ENCODE results near the gene MGAT5. TPM values are rescaled to one million over a fixed set of nuclear protein-coding genes. Genes with fewer than 3 reads are reported as not detected.

MGAT5 gene
- total RNA-seq, 1 experiment from 2014 or later, result 23.0 TPM

DNA sequence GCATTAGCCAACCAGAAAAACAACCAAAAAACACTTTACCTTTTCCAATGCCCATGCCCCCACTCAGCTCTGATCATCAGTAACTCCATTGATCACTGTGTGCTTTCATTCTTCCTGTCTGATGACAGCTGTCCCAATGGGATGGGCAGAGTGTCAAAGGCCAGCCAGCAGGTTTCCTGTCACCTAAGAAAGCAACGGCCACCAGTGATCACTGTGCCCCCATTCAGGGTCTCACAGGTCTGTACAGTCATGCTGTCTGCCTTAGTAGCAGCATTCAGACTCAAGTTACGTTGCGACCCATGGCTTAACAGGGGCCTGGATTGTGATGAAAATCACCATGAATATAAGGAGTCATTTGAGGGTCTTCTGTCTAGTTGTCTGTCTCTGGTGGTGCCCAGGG, 184.5 kb downstream of the MGAT5 start:
- DNase-seq (ENCODE audit: extremely low read depth, low read depth), result no peak

DNA sequence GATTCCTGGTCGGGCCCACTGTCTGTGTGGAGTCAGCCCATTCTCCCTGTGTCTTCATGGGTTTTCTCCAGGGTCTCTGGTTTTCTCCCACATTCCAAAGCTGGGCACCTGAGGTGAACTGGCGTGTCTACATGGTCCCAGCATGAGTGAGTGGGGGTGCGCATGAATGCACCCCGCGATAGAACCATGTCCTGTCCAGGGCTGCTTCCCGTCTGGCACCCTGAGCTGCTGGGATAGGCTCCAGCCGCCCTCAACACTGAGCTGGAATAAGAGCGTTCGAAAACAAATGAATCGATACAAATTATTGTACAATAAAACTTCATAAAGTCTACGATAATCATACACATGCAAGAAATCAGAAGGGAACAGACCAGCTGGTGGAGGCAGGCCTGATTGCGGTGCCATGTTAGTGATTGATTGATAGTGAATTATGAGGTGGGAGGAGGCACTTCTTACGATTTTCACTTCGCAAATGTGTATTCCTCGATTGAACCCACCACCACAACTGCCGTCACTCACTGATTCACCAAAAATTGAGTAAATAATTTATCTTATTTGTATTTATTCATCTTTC, 186.6 kb downstream of the MGAT5 start:
- DNase-seq (ENCODE audit: extremely low read depth, low read depth), result no peak

DNA sequence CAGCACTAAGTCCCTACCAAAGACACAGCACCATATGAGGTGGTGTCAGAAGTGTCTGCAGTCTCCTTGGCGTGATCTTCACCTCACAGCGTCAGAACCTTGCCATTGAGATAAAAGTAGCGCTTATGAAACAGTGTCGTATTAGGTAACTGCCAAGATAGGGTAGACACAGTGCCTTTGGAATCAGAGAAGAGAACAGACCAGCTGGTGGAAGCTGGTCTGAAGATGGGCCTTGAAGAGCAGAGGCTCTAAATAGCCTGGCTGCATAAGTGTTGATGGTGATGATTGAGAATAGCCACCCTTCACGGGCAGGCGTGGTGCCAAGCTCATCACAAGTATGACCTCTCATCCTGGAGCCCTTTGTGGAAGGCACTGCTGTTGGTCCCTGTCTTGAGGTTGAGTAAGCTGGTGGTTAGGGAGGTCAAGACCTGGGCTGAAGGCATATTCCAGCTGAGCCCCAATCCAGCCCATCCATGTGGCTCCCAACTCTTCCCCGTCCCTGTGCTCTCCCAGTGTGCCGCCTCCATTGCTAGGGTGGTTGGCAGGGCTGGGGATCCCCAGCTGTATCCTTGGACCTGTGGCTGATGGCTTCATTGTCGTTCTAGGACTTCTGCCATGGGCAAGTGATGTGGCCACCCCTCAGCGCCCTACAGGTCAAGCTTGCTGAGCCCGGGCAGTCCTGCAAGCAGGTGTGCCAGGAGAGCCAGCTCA, 187.4 kb downstream of the MGAT5 start:
- DNase-seq (ENCODE audit: extremely low read depth, low read depth), result no peak

DNA sequence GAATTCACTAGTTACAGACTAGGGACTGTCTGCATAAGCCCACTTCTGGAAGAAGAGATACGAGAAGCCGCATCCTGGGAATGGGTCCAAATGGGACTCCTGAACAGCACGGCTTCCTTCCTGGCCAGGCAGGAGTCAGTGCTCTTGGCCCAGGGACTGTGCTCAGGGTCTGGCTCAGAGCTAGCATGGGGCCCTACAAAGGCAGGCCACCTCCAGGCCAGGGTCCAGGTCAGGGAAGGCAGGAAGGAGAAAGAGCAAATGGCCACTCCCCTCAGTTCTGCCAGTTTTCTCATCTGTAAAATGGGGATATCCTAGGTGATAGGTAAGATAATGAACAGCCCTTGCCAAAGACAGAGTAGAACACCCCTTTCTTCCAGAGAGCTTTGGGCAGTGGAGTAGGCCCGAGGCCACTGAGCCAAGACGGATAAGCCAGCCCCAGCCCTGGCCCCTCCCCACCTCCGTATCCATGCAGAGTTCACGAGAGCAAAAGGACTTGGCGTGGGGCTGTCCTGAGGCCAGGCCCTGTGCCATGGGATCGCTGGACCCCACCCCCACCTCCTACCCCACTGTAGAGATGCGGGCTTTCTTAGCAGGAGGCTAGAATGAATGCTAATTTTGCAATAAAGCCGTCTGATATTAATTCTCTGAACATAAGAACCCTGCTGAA, 190.1 kb downstream of the MGAT5 start:
- no peak for DNase-seq (ENCODE audit: extremely low read depth, low read depth)

DNA sequence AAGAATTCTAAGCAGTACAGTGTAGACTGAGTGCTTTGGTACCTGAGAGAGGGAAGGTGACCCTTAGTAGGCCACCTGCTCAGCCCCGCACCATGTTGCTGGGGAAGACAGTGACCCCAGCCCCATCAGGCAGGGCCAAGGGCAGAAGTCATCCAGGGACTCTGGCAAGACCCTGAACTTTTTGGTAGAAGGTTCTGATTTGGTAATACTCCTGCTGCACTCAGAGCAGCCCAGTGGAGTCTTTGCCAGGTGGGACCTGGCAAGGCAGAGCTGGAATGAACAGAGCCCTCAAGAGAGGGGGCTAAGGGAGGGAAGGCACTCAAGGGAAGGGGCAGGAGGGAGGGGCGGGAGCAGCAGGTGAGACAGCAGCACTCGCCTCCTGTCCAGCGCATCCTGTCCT, 191.2 kb downstream of the MGAT5 start:
- DNase-seq (ENCODE audit: extremely low read depth, low read depth), result no peak

DNA sequence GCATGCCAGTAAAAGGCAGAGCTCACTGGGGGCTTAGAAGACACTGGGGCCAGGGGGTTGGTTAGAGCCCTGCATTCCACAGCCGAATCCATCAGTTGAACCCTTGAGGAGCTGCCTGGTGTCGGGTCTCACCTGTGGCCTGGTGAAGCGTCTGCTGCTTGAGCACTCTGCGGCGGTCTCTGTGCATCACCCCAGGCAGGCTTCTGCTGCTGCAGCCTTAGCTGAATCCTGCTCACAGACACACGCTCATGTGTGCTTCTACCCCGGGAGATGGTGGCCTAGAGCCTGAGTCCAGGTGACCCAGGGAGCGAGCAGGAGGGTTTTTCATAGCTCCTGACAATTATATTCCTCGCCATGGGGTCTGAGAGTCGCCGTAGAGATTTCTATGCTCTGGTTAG, 192.1 kb downstream of the MGAT5 start:
- no peak for DNase-seq (ENCODE audit: extremely low read depth, low read depth)

DNA sequence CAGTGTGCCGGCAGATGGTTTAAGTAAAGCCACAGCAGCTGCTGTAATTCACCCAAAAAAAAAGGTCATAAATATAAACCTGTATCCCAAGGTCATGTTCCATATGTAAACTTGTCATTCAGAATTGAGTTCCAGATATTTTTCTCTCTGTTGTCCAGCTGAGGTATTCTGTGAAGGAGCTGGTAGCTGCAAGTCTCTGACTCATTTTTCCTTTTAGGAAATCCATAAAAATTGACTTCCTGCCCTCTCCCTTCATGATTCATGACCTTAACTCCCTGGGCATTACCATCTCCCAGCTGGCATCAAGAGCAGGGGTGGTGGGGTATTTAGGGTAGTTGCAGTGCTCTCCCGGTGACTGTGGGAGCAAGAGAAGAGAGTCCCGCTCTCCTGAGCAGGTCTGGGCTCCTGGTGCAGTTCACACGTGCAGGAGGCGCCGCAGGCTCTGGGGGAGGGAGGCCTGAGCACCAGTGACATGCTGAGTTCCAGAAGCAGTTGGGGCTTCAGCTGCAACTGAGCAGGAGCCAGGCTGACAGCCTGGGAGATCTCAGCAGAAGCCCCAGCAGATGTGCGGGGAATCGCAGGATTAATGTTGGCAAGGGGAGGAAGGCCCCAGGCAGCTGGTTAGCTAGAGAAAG, 192.6 kb downstream of the MGAT5 start:
- DNase-seq (ENCODE audit: extremely low read depth, low read depth), result no peak

DNA sequence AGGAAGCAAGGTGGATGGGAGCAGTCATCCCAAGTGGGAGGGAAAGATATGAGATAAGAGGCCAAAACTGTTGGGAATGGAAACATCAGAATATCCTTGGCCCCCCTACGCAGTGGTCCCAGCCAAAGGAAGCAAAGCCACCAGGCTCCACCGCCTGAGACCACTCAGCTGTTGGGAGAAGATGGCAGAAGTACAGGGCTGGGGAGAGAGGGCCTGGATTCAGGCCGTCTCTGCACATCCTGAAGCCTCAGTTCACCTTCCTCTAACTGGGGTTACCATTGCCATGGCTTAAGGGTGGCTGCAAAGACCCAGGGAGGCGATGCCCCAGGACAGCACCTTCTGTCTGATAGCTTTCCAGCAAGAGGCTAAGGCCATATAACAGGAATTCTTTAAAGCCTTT, 193.8 kb downstream of the MGAT5 start:
- DNase-seq (ENCODE audit: extremely low read depth, low read depth), result no peak

DNA sequence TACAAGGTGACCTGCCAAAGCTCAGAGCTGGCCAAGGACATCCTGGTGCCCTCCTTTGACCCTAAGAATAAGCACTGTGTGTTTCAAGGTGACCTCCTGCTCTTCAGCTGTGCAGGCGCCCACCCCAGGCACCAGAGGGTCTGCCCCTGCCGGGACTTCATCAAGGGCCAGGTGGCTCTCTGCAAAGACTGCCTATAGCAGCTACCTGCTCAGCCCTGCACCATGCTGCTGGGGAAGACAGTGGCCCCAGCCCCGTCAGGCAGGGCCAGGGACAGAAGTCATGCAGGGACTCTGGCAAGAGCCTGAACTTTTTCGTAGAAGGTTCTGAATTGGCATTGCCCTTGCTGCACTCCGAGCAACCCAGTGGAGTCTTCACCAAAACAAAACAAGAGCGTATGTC, 194.8 kb downstream of the MGAT5 start:
- DNase-seq (ENCODE audit: extremely low read depth, low read depth), result no peak

DNA sequence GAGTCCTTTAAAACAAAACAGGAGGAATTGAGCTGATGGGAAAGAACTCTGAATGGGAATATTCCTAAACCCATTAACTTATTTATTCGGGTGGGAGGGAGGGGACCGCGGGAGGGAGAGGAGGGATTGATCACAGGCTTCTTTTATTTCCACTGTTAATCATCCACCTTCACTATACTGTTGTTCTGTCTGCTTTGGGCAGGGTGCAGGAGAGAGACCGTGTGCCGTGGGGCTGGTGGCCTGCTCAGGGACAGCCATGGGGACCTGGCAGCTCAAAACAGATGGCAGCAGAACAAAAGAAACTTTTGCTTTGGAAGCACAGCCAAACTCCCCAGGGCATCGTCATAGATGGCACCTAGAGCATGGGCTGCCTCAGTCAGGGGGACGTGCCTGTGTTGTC, 195.3 kb downstream of the MGAT5 start:
- no peak for DNase-seq (ENCODE audit: extremely low read depth, low read depth)

DNA sequence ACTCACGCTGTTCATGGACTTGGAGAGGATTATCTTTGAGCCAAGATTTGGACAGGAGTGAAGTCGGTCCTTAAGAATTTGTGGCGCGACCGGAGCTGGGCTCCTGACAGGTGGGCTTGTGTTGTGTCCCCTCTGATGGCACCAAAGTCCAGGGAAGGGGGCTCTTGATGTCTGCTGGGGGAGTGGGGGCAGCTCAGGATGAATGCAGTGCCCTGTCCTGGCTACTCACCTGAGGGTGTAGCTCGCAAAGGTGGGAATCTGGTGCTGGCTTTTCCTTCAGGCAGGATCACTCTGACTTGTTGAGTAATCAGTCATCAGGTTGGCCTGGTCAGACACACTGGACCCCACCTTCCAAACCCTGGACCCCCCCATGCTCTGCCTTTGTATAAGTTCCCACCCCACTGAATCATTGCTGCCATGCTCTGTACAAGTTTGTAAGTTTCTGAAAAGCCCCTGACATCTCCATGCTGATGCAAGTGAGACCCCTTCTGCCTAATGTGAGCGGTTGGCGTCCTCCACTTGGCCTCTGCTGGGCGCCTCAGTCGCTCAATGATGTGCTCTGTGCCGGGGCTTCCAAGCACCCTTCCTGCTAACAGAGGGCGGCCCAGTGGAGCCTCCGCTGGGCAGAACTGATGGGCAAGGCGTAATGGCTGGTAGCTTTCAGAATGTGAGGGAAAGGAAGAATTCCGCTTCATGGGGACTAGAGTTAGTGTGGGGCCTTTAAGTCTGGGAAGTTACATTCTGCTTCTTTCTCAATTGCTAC, 196.1 kb downstream of the MGAT5 start:
- no peak for DNase-seq (ENCODE audit: extremely low read depth, low read depth)

DNA sequence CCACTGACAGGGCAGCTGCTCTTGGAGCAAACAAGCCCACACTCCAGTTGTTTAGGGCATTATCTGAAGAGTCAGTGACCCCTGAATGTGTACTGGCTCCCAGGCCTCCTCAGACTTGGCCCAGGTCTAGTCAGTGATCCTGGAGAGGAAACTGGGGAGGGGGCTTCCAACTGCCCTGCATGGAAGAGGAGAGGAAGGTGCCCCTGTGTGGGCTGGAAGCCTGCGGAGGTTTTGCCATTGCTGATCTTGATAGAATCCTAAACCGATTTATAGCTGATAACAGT, 197.4 kb downstream of the MGAT5 start:
- DNase-seq (ENCODE audit: extremely low read depth, low read depth), result no peak

DNA sequence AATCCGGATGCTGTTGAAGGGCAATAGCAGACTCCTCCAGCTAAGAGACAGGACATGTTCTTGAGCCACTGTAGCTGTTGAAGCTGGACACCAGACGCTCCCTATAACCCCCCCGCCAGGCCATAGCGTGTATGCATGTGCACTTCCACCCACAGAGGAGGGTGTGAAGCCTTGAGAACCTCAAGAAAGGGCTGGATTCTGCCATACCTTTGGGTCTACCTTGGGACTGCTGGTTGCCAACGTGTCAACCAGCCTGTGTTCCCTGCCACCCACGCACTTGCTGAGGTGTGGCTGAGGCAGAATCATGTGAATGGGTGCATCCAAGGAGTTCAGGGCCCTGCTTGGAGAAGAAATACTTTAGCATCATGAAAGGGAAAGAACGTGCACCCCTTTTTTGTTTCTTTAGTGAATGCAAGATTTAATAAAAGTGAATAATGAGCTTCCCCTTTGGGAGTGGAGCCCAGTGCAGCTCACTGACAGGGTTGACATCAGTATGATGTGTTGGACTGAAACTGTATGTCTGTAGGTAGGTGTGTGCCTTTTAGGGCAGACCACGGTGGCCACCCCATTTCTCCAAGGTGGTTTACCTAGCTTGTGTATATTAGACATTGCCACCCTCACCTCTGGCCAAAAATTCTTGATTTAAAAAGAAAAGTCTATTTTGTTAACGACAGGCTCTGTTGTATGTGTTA, 198.3 kb downstream of the MGAT5 start:
- no peak for DNase-seq (ENCODE audit: extremely low read depth, low read depth)

DNA sequence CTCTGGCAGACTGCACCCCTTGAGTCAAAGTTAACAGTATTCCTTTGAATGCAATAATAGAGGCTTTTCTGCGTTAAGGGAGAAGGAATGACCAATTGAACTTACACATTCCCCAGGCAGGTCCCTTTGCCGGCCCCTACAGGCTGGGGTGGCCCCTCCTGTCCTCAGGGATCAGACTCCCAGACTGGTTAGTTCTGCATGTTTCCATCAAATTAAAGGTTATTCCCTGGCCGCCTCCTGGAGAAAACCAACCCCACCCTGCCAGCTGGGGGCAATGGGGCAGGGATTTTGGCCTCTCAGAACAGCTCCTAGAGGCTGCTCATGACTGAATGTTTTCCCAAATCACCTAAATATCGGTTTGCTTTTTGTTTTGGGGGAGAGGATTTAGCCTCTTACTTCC, 199.6 kb downstream of the MGAT5 start:
- no peak for DNase-seq (ENCODE audit: extremely low read depth, low read depth)

DNA sequence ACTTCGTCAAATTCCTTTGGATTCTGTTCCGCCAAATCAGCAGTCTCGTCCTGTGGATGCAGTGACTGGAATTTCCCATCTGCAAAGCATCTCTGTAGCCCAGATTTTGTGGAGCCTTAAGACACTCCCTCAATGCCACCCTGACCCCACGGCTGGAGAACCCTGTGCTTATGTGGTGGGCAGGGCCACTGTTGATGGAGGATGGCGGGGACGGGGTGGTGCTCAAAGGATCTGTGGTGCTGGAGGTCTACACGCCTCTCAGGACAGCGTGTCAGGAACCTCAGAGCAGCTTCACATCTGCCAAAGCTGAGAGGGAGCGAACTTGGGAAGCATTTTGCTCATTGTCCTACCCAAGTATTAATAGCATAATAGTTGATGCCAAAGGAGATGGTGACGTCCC, 200.1 kb downstream of the MGAT5 start:
- DNase-seq (ENCODE audit: extremely low read depth, low read depth), result no peak

DNA sequence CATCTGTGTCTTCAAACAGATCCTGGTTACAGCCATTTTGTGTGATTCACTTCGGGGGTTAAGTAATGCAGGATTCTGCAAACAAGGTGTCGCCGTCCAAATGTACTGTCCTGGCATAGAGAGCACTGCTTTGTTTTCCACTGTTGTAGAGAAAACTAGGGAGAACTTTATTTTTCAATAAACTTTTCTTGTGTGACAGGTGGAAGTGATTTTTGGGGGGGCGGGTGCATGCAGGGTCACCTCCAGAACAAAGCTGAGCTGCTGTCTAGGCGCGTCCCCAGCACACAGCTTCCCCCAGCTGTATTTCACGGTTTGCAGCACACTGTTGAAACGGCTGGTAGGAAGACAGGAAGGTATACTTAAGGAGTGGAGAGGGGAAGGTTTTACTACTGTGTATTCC, 200.6 kb downstream of the MGAT5 start:
- DNase-seq (ENCODE audit: extremely low read depth, low read depth), result no peak

DNA sequence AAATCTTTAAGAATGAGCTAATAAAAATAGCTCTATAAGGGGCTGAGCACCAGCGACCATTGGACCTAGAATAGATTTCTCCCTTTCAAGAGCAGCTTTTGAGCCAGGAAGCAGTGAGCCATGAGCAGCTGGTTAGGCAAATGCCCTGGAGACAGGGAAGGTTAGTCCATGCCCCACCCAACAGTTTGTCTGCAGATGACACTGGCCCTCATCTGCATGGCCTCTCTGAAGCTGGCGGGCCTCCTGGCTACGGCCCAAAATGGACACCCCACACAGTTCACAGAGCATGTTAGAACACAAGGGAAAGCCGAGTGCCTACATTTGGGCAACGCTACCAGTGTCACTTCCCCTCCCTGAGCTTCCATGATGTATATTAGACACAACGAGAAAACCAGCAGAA, 201.1 kb downstream of the MGAT5 start:
- DNase-seq (ENCODE audit: extremely low read depth, low read depth), result no peak

DNA sequence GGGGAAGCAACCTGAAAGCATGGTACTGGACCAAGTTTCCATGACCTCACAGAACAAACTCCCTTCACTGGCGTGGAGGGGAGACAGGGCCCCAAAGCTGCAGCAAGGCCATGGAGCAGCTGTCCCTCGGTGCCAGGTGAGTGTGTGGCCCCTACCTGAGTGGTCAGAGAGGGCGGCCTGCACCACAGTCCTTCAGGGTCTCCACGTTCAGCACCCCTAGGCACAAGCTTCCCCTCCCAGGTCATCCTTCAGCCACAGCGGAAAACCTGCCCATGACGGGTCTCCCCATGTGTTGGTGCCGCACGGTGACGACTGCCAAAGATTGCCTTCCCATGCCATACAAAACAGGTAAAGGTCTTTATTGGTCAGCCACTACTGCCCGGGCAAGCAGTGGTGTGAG, 201.6 kb downstream of the MGAT5 start:
- DNase-seq (ENCODE audit: extremely low read depth, low read depth), result no peak

DNA sequence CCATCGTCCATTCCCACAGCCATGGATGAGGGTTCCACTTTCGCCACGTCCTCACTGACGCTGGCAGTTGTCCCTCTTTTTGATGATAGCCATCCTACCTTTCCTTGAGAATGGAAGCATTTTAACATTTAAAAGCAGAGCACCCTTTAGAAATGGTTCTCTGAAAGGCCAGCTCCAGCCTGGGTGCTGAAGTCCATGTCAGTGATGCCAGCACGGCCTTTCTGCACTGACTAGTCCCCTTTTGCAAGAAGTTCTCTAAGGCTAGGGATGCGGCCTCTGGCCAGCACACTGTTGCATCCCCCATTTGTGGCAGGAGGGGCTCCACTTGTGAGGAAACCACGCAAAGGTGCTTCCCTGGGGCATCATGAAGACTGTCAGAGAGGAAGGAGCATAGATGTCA, 203.5 kb downstream of the MGAT5 start:
- DNase-seq (ENCODE audit: extremely low read depth, low read depth), result no peak

DNA sequence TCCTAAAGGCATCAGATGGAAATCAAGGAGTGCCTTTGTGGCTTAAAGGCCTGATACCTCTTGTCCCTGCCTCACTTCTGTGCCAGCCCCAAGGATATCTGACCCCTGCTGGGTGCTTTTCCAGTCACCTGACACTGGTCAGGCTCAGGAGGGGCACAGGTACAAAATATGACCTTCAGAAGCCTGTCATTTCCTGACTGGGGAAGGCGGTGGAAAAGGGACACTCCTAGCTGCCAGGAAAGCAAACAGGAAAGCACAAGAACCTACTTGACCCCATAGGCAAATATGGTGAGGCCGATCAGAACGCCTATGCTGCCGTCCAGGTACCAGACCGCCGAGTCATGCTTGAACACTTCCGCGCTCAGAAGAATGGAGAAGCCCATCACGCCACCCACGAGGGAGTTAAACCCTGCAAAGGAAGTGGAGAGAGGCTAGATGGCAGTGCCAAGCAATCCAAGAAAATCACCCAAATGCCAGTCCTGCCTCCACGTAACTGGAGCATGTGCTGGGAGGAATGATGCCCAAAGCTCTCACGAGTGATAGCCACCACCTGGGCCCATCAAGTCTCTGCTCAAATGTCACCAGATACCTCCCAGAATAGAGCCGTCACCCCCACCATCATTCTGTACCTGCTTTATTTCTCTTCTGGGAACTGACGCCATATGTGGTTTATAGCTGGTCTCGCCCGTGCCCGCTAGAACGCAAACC, 204.0 kb downstream of the MGAT5 start:
- no peak for DNase-seq (ENCODE audit: extremely low read depth, low read depth)
